Left ventricle myocardium inferior (tissue), 1 donor: ENCODE results near the gene FIZ1. TPM values are rescaled to one million over a fixed set of nuclear protein-coding genes. Genes with fewer than 3 reads are reported as not detected.
"Not testable (repeated sequence)": the region's sequence is repeated elsewhere in the genome, so short reads cannot be mapped to it uniquely, and the experiment has no call there.

ENCODE experiments used
- DNase-seq: peaks from one replicate; pipeline ENCODE4 v3.0.0-alpha.2; 2020
- H3K27ac ChIP-seq: fragments of 200-600 bp; replicated peaks from 2 replicates; pipeline ENCODE4 v1.8.0; 2021
- H3K27me3 ChIP-seq: fragments of 200-600 bp; 2 replicates; pipeline ENCODE4 v1.8.0; 2021; ENCODE audit warnings: low read depth
- H3K36me3 ChIP-seq: fragments of 200-600 bp; 2 replicates; pipeline ENCODE4 v1.8.0; 2021
- H3K4me1 ChIP-seq: fragments of 200-600 bp; 2 replicates; pipeline ENCODE4 v1.8.0; 2021
- H3K4me3 ChIP-seq: fragments of 200-600 bp; 2 replicates; pipeline ENCODE4 v1.8.0; 2021; ENCODE audit warnings: mild to moderate bottlenecking, moderate library complexity
- H3K9me3 ChIP-seq: fragments of 200-600 bp; replicated peaks from 2 replicates; pipeline ENCODE4 v1.8.0; 2021
- CTCF ChIP-seq: fragments of 200-600 bp; IDR thresholded peaks from 2 replicates; pipeline ENCODE4 v1.8.0; 2021; ENCODE audit warnings: antibody characterized with exemption, mild to moderate bottlenecking, borderline replicate concordance
- intact Hi-C: fragments of 100-400 bp; cut with micrococcal nuclease; formaldehyde crosslinking; loops from one replicate; pipeline ENCODE4 v1.11.0; 2022
- total RNA-seq: library from RNA; stranded (reverse); fragmentation: NEBNext Ultra II Directional; extraction: Animal tissue kit (Norgen Biotek cat#: 25700); gene quantifications from one replicate; pipeline ENCODE4 v1.2.1, GENCODE V29; 2021
- donor health status: DM: no; HTN: yes; CAD: no; lungs with severe emphysema.

FIZ1 gene
- total RNA-seq, 1 donor from 2014 or later, result 16.0 TPM

DNA sequence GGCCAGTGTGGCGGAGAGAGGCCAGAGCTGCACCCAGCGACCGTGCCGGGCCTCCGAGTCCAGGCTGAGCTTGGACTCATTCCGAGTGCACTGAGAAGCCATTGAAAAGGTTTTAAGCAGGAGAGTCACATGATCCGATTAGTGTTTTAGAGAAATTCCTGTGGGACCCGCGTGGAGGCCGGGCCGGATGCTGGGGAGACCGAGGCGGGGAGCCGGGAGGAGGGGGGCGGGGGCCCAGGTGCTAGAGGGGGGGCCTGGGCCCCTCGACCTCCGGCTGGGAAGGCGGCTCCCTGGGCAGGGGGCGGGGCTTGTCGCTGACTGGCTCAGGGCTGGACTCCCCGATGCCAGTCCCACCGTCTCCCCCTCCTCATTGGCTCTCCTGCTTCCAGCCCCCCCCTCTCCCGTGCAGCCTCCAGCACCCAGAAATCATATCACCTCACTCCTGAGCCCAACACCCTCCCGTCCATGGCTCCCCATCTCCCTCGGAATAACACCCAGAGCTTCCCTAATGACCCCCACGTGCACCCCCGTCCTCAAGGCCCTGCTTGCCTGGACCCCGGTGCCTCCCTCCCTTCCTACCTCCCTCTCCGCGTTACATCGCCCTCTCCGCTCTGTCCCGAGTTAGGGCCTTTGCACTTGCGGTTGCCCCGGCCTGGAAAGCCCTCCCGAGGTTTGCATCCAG lies 13.5 kb downstream of the FIZ1 start:
- Histone ChIP-seq H3K9me3 (no peaks in the 10 kb centered on the region), H3K4me3 (peak overlapping the region; percentile 61), H3K27me3 (no peaks in the 10 kb centered on the region), H3K4me1 (peaks cover 45% of the 10 kb centered on the region), H3K36me3 (no peaks in the 10 kb centered on the region), H3K27ac (peak overlapping the region; percentile 83)
- intact Hi-C loops, result no loop called here
- peak; percentile 80 for DNase-seq
- no peak for TF ChIP-seq CTCF

GRCh38 chr19:55584871-55585270 lies 14.4 kb downstream of the FIZ1 start:
- Histone ChIP-seq H3K27ac (no peak overlapping the region), H3K4me3 (no peak overlapping the region), H3K27me3 (no peaks in the 10 kb centered on the region), H3K4me1 (peaks cover 53% of the 10 kb centered on the region), H3K9me3 (no peaks in the 10 kb centered on the region), H3K36me3 (no peaks in the 10 kb centered on the region)
- no peak for DNase-seq
- no peak for TF ChIP-seq CTCF
- intact Hi-C loops, result no loop called here

- H3K27me3 ChIP-seq, H3K9me3 ChIP-seq, H3K4me3 ChIP-seq, DNase-seq, H3K27ac ChIP-seq, intact Hi-C loops, H3K36me3 ChIP-seq: not testable (repeated sequence)
- H3K4me1 ChIP-seq, result peaks cover 58% of the 10 kb centered on the region
Observed at GRCh38 chr19:55583897-55584296, 15.4 kb downstream of the FIZ1 start.

DNA sequence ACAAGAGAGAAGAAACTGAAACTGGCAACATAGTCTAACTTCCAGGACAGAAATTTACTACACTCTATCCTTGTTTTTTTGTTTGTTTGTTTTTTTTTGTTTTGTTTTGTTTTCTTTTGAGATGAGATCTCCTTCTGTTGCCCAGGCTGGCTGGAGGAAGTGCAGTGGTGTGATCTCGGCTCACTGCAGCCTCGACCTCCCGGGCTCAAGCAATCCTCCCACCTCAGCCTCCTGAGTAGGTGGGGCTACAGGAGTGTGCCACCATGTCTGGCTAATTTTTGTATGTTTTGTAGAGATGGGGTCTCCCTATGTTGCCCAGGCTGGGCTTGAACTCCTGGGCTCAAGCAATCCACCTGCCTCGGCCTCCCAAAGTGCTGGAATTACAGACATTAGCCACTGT lies 17.0 kb downstream of the FIZ1 start:
- H3K4me3 ChIP-seq, intact Hi-C loops, H3K27me3 ChIP-seq, H3K9me3 ChIP-seq, DNase-seq: not testable (repeated sequence)
- Histone ChIP-seq H3K27ac (peak overlapping the region; percentile 97), H3K36me3 (peaks cover 22% of the 10 kb centered on the region), H3K4me1 (peaks cover 52% of the 10 kb centered on the region)

DNA sequence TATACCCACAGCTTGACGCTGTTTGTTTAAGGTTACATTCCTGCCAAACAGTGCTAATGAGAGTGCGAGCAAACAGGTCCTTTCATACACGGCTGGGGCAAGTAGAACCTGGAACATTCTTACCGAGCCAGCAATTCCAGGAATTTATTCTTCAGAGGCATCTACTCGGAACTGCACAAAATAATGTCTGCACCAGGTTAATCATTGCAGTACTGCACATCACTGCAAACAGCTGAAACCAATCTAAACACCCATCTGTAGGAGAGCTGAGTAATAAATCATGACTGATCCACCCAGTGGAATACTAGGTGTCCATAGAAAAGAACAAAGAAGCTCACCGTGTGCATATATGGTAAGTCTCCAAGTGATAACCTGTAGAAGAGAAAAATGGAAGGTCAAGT lies 17.5 kb downstream of the FIZ1 start:
- Histone ChIP-seq H3K9me3 (no peaks in the 10 kb centered on the region), H3K27ac (peak overlapping the region; percentile 97), H3K36me3 (peaks cover 27% of the 10 kb centered on the region), H3K4me1 (peaks cover 48% of the 10 kb centered on the region), H3K4me3 (no peak overlapping the region), H3K27me3 (no peaks in the 10 kb centered on the region)
- TF ChIP-seq CTCF, result no peak
- intact Hi-C loops, result no loop called here
- DNase-seq, result no peak

DNA sequence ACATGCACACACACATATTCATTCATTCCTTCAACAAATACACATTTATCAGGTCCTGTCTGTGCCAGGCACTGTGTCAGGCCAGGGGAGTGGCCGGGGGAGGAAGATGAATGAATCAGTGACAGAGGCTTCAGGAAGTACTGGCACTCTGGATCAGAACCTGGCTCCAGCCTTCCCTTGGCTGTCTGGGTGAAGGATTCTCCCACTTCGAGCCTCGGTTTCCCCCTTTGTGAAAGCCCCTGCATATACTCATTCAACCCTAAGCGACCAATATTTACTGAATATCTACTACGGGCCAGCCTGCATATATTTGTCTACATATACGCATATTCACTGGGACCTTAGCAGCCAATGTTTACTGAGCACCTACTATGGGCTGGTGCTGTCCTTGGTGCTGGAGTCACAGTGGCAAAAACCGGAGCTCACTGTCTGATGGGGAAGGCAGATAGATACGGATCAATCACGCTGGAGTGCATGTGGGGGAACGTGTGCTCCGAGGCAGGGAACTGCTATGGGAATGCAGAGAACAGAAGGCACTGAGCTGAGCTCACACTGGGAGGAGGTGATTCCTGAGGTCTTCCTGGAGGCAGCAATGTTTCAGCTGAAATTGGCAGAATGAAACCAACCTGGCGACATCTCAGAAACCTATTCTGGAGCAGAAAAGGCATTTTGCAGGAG lies 18.0 kb downstream of the FIZ1 start:
- peak overlapping the region; percentile 95 for H3K4me3 ChIP-seq
- DNase-seq, result no peak
- H3K36me3 ChIP-seq, result peaks cover 31% of the 10 kb centered on the region
- peak overlapping the region; percentile 97 for H3K27ac ChIP-seq
- TF ChIP-seq CTCF, result no peak
- intact Hi-C loops, result no loop called here
- peaks cover 42% of the 10 kb centered on the region for H3K4me1 ChIP-seq
- H3K9me3 ChIP-seq, result no peaks in the 10 kb centered on the region
- H3K27me3 ChIP-seq, result no peaks in the 10 kb centered on the region
